IPS-18a (cell line): Measurements from ENCODE around the gene ZC3H12D.

Experiments used
- H3K27ac ChIP-seq: one replicate; pipeline ENCODE4 v1.5.1; 2013; ENCODE audit warnings: low read length
- H3K27me3 ChIP-seq: one replicate; pipeline ENCODE4 v1.6.1; 2013; ENCODE audit warnings: mild to moderate bottlenecking, low read length; ENCODE audit not compliant: control insufficient read depth, insufficient read depth
- H3K36me3 ChIP-seq: one replicate; pipeline ENCODE4 v1.6.1; 2013; ENCODE audit warnings: low read depth, low read length; ENCODE audit not compliant: control insufficient read depth
- H3K4me1 ChIP-seq: one replicate; pipeline ENCODE4 v1.6.1; 2013; ENCODE audit warnings: low read depth, low read length; ENCODE audit not compliant: control insufficient read depth
- H3K4me3 ChIP-seq: one replicate; pipeline ENCODE4 v1.5.1; 2013; ENCODE audit warnings: low read length
- H3K9ac ChIP-seq: one replicate; pipeline ENCODE4 v1.6.1; 2013; ENCODE audit warnings: mild to moderate bottlenecking, low read length, moderate library complexity
- H3K9me3 ChIP-seq: one replicate; pipeline ENCODE4 v1.6.1; 2013; ENCODE audit warnings: low read depth, low read length; ENCODE audit not compliant: control insufficient read depth

ZC3H12D gene

DNA sequence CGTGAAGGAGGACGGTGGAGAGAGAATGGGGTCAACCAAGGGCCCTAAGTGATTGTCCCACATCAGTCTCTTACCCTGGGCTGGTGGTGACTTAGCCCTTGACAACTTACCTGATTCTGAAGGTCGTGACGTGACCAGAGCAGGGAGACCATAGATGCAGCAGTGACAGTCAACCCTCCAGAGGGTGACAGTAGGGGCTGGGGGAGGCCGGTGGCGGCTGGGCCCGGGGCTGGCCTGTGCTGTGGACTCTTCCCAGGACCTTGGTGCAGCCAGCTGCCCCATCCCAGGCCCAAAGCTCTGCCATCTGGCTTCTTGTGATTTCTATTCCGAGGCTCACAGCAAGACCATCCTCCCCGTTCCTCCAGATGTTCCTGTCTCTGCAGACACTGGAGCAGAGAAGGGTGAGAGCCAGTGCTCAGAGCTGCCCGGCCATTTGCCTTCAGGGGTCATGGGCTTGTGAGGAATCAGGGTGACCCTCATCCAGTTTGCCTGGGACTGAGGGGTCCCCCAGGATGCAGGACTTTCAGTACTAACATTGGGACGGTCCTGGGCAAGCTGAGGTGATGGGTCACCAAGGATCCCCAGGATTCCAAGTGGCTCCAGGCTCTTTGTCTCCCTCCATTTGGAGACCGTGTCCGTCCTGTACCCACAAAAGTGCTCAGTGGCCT lies 48.8 kb downstream of the ZC3H12D start:
- no peak overlapping the region for H3K4me3 ChIP-seq
- no peak overlapping the region for H3K27ac ChIP-seq
- no peak overlapping the region for H3K9ac ChIP-seq
- no peaks in the 10 kb centered on the region for H3K36me3 ChIP-seq
- no peaks in the 10 kb centered on the region for H3K27me3 ChIP-seq
- H3K4me1 ChIP-seq = no peaks in the 10 kb centered on the region
- no peaks in the 10 kb centered on the region for H3K9me3 ChIP-seq

GRCh38 chr6:149433881-149434280 lies 50.9 kb downstream of the ZC3H12D start:
- Histone ChIP-seq H3K36me3 (no peaks in the 10 kb centered on the region), H3K27me3 (no peaks in the 10 kb centered on the region), H3K27ac (no peak overlapping the region), H3K9me3 (no peaks in the 10 kb centered on the region), H3K4me1 (no peaks in the 10 kb centered on the region), H3K4me3 (no peak overlapping the region), H3K9ac (no peak overlapping the region)

DNA sequence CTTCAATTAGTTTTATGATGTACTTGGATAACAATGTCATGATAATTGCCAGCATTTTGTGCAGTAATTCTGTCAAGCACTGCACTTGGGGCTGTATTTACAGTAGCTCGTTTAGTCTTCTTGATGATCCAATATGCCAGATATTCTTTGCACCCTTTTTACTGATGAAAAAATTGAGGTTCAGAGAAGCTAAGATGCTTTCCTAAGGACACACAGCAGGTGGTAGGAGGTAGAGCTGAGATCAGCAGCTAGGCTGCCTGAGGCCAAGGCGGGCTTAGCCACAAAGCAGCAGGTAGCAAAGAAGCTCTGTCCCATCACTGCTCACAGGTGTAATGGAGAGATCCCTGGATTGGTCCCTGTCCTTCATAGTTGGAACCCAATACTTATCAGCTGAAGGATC lies 51.4 kb downstream of the ZC3H12D start:
- H3K9ac ChIP-seq = no peak overlapping the region
- no peaks in the 10 kb centered on the region for H3K9me3 ChIP-seq
- H3K36me3 ChIP-seq = no peaks in the 10 kb centered on the region
- no peak overlapping the region for H3K27ac ChIP-seq
- no peaks in the 10 kb centered on the region for H3K27me3 ChIP-seq
- H3K4me3 ChIP-seq = no peak overlapping the region
- no peaks in the 10 kb centered on the region for H3K4me1 ChIP-seq

DNA sequence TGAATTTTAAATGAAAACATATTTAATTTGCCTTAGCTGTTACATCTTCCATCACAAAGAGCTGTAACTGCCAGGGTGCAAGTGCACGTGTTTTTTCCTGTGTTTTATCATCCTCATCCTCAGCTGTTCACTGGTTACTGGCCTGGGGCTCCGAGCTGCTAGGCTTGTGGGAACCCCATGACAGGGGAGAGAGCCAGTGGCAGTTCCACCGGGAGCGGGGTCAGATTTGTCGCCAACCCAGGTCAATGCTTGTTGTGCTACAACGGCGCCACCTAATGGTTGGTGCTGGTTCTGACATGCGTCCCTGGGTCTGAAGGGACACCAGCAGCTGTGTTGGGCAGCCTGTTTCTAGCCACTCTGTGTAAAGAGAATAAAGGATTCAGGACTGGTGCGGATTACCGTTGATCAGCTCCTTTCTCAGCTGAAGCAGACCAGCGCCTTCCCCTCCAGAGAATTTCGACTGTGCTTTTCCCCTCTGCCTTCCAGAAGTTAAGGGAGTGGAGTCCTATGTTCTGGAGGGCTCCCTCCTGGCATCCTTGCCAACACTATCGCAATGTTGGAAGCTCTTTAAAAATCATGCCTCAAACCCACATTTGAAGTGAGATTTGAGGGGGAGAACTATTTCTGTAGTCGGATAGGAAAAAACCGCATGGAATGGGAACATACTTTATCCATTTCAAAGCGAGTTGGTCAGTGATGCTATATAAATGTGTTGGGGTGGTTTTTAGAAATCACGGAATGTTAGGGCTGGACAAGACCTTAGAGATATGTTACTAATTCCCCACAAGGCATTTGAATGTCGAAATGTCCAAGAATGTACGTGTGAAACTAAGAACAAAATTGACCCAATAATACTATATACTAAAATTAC lies 52.7 kb downstream of the ZC3H12D start:
- Histone ChIP-seq H3K36me3 (no peaks in the 10 kb centered on the region), H3K9ac (no peak overlapping the region), H3K4me3 (no peak overlapping the region), H3K27me3 (no peaks in the 10 kb centered on the region), H3K27ac (no peak overlapping the region), H3K4me1 (no peaks in the 10 kb centered on the region), H3K9me3 (no peaks in the 10 kb centered on the region)

- no peaks in the 10 kb centered on the region for H3K27me3 ChIP-seq
- H3K9me3 ChIP-seq = no peaks in the 10 kb centered on the region
- no peaks in the 10 kb centered on the region for H3K4me1 ChIP-seq
- H3K9ac ChIP-seq = no peak overlapping the region
- H3K27ac ChIP-seq = no peak overlapping the region
- H3K36me3 ChIP-seq = no peaks in the 10 kb centered on the region
- H3K4me3 ChIP-seq = no peak overlapping the region
Observed at GRCh38 chr6:149429427-149430360, 55.1 kb downstream of the ZC3H12D start.

DNA sequence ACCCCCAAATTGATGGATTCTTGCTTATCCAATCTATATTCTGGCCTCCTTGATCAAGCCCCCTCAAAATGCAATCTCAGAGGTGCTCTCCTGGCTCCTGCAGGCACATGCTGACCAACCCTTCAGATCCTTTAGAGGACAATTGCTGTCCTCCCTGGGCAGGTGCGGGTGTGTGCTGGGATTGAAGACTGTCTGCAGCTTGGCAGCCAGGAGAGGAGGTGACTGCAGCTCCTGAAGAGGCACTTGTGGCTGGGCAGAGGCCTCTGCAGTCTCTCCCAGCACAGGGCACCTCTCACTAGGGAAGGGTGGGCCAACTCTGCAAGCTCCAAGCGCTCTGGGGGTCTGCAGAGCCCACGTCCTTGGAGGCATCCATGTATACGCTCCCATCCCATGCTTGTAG lies 56.2 kb downstream of the ZC3H12D start:
- no peaks in the 10 kb centered on the region for H3K27me3 ChIP-seq
- H3K9me3 ChIP-seq = no peaks in the 10 kb centered on the region
- no peak overlapping the region for H3K4me3 ChIP-seq
- no peak overlapping the region for H3K9ac ChIP-seq
- H3K27ac ChIP-seq = no peak overlapping the region
- peaks cover 4% of the 10 kb centered on the region for H3K4me1 ChIP-seq
- no peaks in the 10 kb centered on the region for H3K36me3 ChIP-seq

DNA sequence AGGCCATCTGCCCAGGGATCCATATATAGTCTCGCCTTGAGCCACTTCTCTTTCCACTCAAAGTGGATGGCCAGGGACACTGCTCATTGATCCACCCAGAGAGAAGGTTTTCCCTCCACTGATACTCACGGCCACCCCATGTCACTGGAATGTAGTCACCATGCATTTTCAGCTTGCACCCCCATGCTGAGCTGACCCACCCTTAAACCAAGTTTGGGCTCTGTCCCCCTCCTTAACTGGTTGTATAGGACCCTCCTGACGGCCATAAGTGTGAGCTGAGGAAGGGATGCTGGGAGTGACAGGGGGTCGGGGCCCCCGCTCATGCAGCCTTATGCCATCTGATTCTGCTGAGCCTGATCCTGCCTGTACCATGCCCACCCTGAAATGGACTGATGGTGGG lies 59.1 kb downstream of the ZC3H12D start:
- Histone ChIP-seq H3K9ac (no peak overlapping the region), H3K27me3 (no peaks in the 10 kb centered on the region), H3K9me3 (no peaks in the 10 kb centered on the region), H3K36me3 (no peaks in the 10 kb centered on the region), H3K4me1 (peaks cover 4% of the 10 kb centered on the region), H3K27ac (no peak overlapping the region), H3K4me3 (no peak overlapping the region)

DNA sequence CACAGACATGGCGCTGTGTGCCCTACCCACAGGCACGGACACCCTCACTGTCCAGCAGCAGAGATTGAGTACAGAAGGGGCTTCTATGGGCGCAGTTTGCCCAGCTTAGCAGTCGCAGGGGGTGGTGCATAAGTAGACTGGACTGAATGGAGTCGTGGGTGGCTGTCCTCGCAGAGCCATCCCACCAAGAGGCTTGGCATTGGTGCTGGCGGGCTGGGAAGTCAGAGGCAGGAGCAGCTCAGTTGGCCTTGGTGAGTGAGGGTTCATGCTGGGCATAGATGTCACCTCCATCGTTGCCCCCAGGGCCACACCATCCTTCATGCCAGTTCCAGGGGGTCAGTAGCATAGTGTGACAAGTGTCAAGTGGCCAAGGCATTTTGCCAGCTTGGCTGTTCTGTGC lies 59.6 kb downstream of the ZC3H12D start:
- H3K27ac ChIP-seq = no peak overlapping the region
- H3K4me1 ChIP-seq = peaks cover 4% of the 10 kb centered on the region
- H3K36me3 ChIP-seq = no peaks in the 10 kb centered on the region
- H3K4me3 ChIP-seq = no peak overlapping the region
- H3K9ac ChIP-seq = no peak overlapping the region
- no peaks in the 10 kb centered on the region for H3K27me3 ChIP-seq
- H3K9me3 ChIP-seq = no peaks in the 10 kb centered on the region

- peaks cover 4% of the 10 kb centered on the region for H3K4me1 ChIP-seq
- H3K9ac ChIP-seq = no peak overlapping the region
- H3K27me3 ChIP-seq = no peaks in the 10 kb centered on the region
- no peak overlapping the region for H3K27ac ChIP-seq
- no peaks in the 10 kb centered on the region for H3K36me3 ChIP-seq
- no peaks in the 10 kb centered on the region for H3K9me3 ChIP-seq
- H3K4me3 ChIP-seq = no peak overlapping the region
Observed at GRCh38 chr6:149423964-149424440, 60.8 kb downstream of the ZC3H12D start.

DNA sequence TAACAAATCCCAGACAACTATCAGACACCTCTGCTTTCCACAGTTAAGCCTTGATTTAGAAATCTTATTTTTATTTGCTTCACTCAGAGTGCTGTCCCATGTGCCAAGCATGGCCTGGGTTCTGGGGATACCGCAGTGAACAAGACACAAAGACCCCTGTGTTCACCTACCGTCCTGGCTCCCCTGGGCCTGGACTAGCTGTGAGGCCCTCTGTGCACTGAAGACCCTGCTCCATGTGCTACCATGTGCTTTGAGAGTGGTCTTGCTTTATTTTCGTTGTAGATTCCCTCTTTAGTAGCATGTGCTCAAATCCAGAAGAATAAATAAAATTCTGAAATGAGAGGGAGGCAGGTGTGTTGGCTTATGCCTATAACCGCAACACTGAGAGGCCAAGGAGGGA lies 62.2 kb downstream of the ZC3H12D start:
- Histone ChIP-seq H3K36me3 (no peaks in the 10 kb centered on the region), H3K9ac (no peak overlapping the region), H3K4me3 (no peak overlapping the region), H3K4me1 (peaks cover 4% of the 10 kb centered on the region), H3K9me3 (no peaks in the 10 kb centered on the region), H3K27me3 (no peaks in the 10 kb centered on the region), H3K27ac (no peak overlapping the region)

DNA sequence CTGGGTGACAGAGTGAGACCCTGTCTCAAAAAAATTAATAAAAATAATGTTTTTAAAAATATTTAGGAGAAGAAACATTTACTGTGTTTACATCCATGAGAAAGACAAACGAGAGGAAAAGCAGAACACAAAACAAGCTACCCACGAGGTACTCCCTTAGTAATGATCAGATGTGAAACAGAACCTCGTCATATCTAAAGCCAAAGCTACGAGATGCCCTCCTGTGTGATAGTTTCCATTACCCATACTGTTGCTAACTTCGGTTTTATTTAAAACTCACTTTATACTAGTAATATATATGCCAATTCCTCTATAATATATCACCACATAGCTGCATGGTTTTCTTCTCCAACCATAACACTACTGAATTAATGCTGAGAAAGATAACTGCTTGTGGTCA lies 63.7 kb downstream of the ZC3H12D start:
- H3K9ac ChIP-seq = no peak overlapping the region
- H3K4me3 ChIP-seq = no peak overlapping the region
- no peaks in the 10 kb centered on the region for H3K27me3 ChIP-seq
- no peak overlapping the region for H3K27ac ChIP-seq
- peaks cover 4% of the 10 kb centered on the region for H3K4me1 ChIP-seq
- H3K36me3 ChIP-seq = no peaks in the 10 kb centered on the region
- H3K9me3 ChIP-seq = no peaks in the 10 kb centered on the region
